Hepatocyte (in vitro differentiated cells): ENCODE measurements around the gene TGM4.

Experiments used
- EZH2 ChIP-seq: fragments of 200-600 bp; sonication (generic); IDR thresholded peaks from 2 replicates; pipeline ENCODE4 v1.6.1; 2016; ENCODE audit warnings: antibody characterized with exemption, mild to moderate bottlenecking, borderline replicate concordance
- EZH2phosphoT487 ChIP-seq: fragments of 200-600 bp; sonication (generic); IDR thresholded peaks from one replicate; pipeline ENCODE4 v1.6.1; 2018; ENCODE audit warnings: antibody characterized with exemption, mild to moderate bottlenecking, low read depth, moderate library complexity; ENCODE audit not compliant: unreplicated experiment, severe bottlenecking
- TF ChIP-seq, protein P1 (sequence below): fragments of 200-600 bp; sonication (generic); IDR thresholded peaks from 2 replicates; pipeline ENCODE4 v1.5.1; 2016; ENCODE audit warnings: antibody characterized with exemption, mild to moderate bottlenecking; ENCODE audit not compliant: poor library complexity

- TF ChIP-seq, protein P1, sequence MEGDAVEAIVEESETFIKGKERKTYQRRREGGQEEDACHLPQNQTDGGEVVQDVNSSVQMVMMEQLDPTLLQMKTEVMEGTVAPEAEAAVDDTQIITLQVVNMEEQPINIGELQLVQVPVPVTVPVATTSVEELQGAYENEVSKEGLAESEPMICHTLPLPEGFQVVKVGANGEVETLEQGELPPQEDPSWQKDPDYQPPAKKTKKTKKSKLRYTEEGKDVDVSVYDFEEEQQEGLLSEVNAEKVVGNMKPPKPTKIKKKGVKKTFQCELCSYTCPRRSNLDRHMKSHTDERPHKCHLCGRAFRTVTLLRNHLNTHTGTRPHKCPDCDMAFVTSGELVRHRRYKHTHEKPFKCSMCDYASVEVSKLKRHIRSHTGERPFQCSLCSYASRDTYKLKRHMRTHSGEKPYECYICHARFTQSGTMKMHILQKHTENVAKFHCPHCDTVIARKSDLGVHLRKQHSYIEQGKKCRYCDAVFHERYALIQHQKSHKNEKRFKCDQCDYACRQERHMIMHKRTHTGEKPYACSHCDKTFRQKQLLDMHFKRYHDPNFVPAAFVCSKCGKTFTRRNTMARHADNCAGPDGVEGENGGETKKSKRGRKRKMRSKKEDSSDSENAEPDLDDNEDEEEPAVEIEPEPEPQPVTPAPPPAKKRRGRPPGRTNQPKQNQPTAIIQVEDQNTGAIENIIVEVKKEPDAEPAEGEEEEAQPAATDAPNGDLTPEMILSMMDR, result no peak
- no peak for TF ChIP-seq EZH2
- TF ChIP-seq EZH2phosphoT487, result no peak
Observed at GRCh38 chr3:44950275-44950734, 75.9 kb downstream of the TGM4 start.
